K562 (cell line): ENCODE results near the gene ZNF441. TPM values are rescaled to one million over a fixed set of nuclear protein-coding genes. Genes with fewer than 3 reads are reported as not detected.
A peak's percentile ranks its signal among the peaks of the same experiment; 100 is the strongest.

Source experiments
- ATF3 ChIP-seq, 2 experiments: fragments of 450-650 bp in 1 of 2; sonication (generic) in 1 of 2; formaldehyde crosslinking in 1 of 2; IDR thresholded peaks in 1 of 2; conservative IDR thresholded peaks in 1 of 2; 2 replicates each; pipeline versions ENCODE4 v1.6.1 to v1.8.1; 2016 to 2023; ENCODE audit warnings: mild to moderate bottlenecking in 2 of 2, moderate library complexity in 2 of 2, inconsistent platforms in 1 of 2, missing genetic modification reagents in 1 of 2
- CEBPB ChIP-seq: fragments of 450-650 bp; IDR thresholded peaks from 2 replicates; pipeline ENCODE4 v1.6.1; 2016; ENCODE audit warnings: missing genetic modification characterization, missing compliant biosample characterization
- CTCF ChIP-seq, 3 experiments: IDR thresholded peaks in 2 of 3; conservative IDR thresholded peaks in 1 of 3; 2 replicates each; pipeline ENCODE4 v1.5.1; 2011 to 2012; ENCODE audit warnings: low read length in 3 of 3, mild to moderate bottlenecking in 3 of 3, control low read depth in 2 of 3, improper control_type of control experiment in 1 of 3, inconsistent platforms in 1 of 3, low read depth in 1 of 3, mixed read lengths in 1 of 3, moderate library complexity in 1 of 3; ENCODE audit not compliant: insufficient read depth in 2 of 3
- ESRRA ChIP-seq: fragments of 450-650 bp; IDR thresholded peaks from 2 replicates; pipeline ENCODE4 v1.6.1; 2014; ENCODE audit warnings: low read depth, mild to moderate bottlenecking, moderate library complexity, borderline replicate concordance
- FOXP4 ChIP-seq: sonication (generic); formaldehyde crosslinking; IDR thresholded peaks from 2 replicates; pipeline ENCODE4 v1.8.0; 2022; ENCODE audit warnings: mild to moderate bottlenecking, missing genetic modification reagents, borderline replicate concordance
- HMGXB4 ChIP-seq: sonication (generic); formaldehyde crosslinking; IDR thresholded peaks from 2 replicates; pipeline ENCODE4 v1.8.1; 2023; ENCODE audit warnings: mild to moderate bottlenecking, missing genetic modification reagents
- KLF10 ChIP-seq: fragments of 250-450 bp; sonication (Bioruptor Pico); IDR thresholded peaks from 2 replicates; pipeline ENCODE4 v1.6.1; 2021; ENCODE audit warnings: matching md5 sums
- MAFG ChIP-seq: fragments of 450-650 bp; conservative IDR thresholded peaks from 2 replicates; pipeline ENCODE4 v1.6.1; 2016; ENCODE audit warnings: missing genetic modification characterization, missing compliant biosample characterization
- RREB1 ChIP-seq: fragments of 250-450 bp; sonication (Bioruptor Pico); IDR thresholded peaks from 2 replicates; pipeline ENCODE4 v1.4.0; 2020
- THAP7 ChIP-seq: fragments of 250-450 bp; sonication (Bioruptor Pico); IDR thresholded peaks from 2 replicates; pipeline ENCODE4 v1.5.0; 2021
- XRCC3 ChIP-seq: fragments of 450-650 bp; IDR thresholded peaks from 2 replicates; pipeline ENCODE4 v1.6.1; 2017; ENCODE audit warnings: mild to moderate bottlenecking, moderate library complexity
- ZBTB8A ChIP-seq: fragments of 450-650 bp; IDR thresholded peaks from 2 replicates; pipeline ENCODE4 v1.6.1; 2018; ENCODE audit warnings: mild to moderate bottlenecking, moderate library complexity; ENCODE audit not compliant: partially characterized antibody
- ZNF583 ChIP-seq: fragments of 250-450 bp; sonication (Bioruptor Pico); IDR thresholded peaks from 2 replicates; pipeline ENCODE4 v1.4.0; 2020
- ZNF586 ChIP-seq: fragments of 450-650 bp; formaldehyde crosslinking; conservative IDR thresholded peaks from 2 replicates; pipeline ENCODE4 v1.4.0; 2020; ENCODE audit warnings: mild to moderate bottlenecking, moderate library complexity
- ZNF717 ChIP-seq: fragments of 250-450 bp; sonication (Bioruptor Pico); IDR thresholded peaks from 2 replicates; pipeline ENCODE4 v1.5.0; 2021
- polyA plus RNA-seq, 8 experiments: library from polyadenylated mRNA; depleted of rRNA in 4 of 8; stranded (reverse) in 5 of 8; unstranded in 3 of 8; fragments of >200 nt; fragmentation: Nextera tagmentation in 2 of 8; fragmentation: Illumina TruSeq in 1 of 8; extraction: Ambion mirVana in 2 of 8; extraction: Trizol in 1 of 8; gene quantifications; 2 replicates each; pipeline versions ENCODE4 v1.2.1 to v1.2.3, GENCODE V29; 2011 to 2014; ENCODE audit warnings: inconsistent platforms in 1 of 8, missing spikeins in 1 of 8
- total RNA-seq, 7 experiments: library from RNA; depleted of rRNA in 6 of 7; stranded (reverse); fragments of >200 nt in 6 of 7; fragmentation: Illumina TruSeq in 2 of 7; extraction: Trizol in 2 of 7; gene quantifications; 2 replicates each; pipeline versions ENCODE4 v1.2.1 to v1.2.3, GENCODE V29; 2011 to 2021; ENCODE audit warnings: low replicate concordance in 1 of 7

The ZNF441 gene
- total and polyA plus RNA-seq, 9 of the 15 experiments (the other 6 are each of a cell fraction or from before 2014, with no cell fraction given) = 1.9 to 14.0 (median 7.8) TPM

- TF ChIP-seq FOXP4 (CRISPR knock-in tag) = no peak
- no peak for TF ChIP-seq CTCF (IDR thresholded peaks at IDR 0.05 in 2 of 3, conservative IDR thresholded peaks at IDR 0.05 in 1 of 3; ENCODE audit: insufficient read depth in 2 of 3, low read depth in 1 of 3, low read length in 3 of 3)
- no peak for TF ChIP-seq XRCC3
- 0 out of 2 replicates have a peak, but pooled peaks have one; percentile 18 for TF ChIP-seq ZNF583 (CRISPR knock-in tag)
- no peak for TF ChIP-seq THAP7 (CRISPR knock-in tag)
- no peak for TF ChIP-seq ZNF586 (CRISPR knock-in tag)
- peak; percentile 27; the same call in 1 of the 2 replicates for TF ChIP-seq ESRRA
- no peak for TF ChIP-seq KLF10
- no peak for TF ChIP-seq ZBTB8A
- TF ChIP-seq ZNF717 (CRISPR knock-in tag) = no peak
- TF ChIP-seq MAFG (tag) = peak; percentile 76
- no peak for TF ChIP-seq CEBPB (tag)
- TF ChIP-seq HMGXB4 (CRISPR knock-in tag) = no peak
- TF ChIP-seq RREB1 = no peak
- TF ChIP-seq ATF3 (IDR thresholded peaks at IDR 0.05) = peak; percentile 53; the same call in 1 of the 2 replicates
- TF ChIP-seq ATF3 (CRISPR knock-in tag; conservative IDR thresholded peaks at IDR 0.05) = no peak
These were observed 30.1 kb upstream of the ZNF441 start (continued) for GRCh38 chr19:11736696-11737095.
